ENCODE results near the gene FGD4. TPM values are rescaled to one million over a fixed set of nuclear protein-coding genes. Genes with fewer than 3 reads are reported as not detected.

The FGD4 gene
- 15.1 TPM for polyA plus RNA-seq (2013, experiment 1 of 2; ENCODE audit: insufficient read length)
- 14.7 TPM for polyA plus RNA-seq (2013, experiment 2 of 2; ENCODE audit: insufficient read length)

GRCh38 chr12:32399370-32400113, at the start of gene FGD4:
FGD4 (plus strand) TSS chr12:32399558.
- peak; percentile 75 for DNase-seq

GRCh38 chr12:32353540-32353939, 45.8 kb upstream of the FGD4 start:
- no peak for DNase-seq

- no peak for DNase-seq
These were observed 41.6 kb upstream of the FGD4 start for GRCh38 chr12:32357601-32358249.

GRCh38 chr12:32360956-32361355, 38.4 kb upstream of the FGD4 start:
- no peak for DNase-seq

- no peak for DNase-seq
These were observed 36.5 kb upstream of the FGD4 start for GRCh38 chr12:32362892-32363291.

GRCh38 chr12:32365473-32366064, 33.8 kb upstream of the FGD4 start:
- peak; percentile 79 for DNase-seq

- DNase-seq = no peak
These were observed 32.6 kb upstream of the FGD4 start for GRCh38 chr12:32366714-32367113.

GRCh38 chr12:32367381-32367780, 32.0 kb upstream of the FGD4 start:
- DNase-seq = no peak

- no peak for DNase-seq
These were observed 30.2 kb upstream of the FGD4 start for GRCh38 chr12:32369202-32369601.

- DNase-seq = no peak
These were observed 21.9 kb upstream of the FGD4 start for GRCh38 chr12:32377344-32378055.

GRCh38 chr12:32379213-32379612, 20.1 kb upstream of the FGD4 start:
- no peak for DNase-seq

- no peak for DNase-seq
These were observed 19.7 kb upstream of the FGD4 start for GRCh38 chr12:32379667-32380066.

- no peak for DNase-seq
These were observed 17.1 kb upstream of the FGD4 start for GRCh38 chr12:32382226-32382625.

GRCh38 chr12:32390572-32391219, 8.7 kb upstream of the FGD4 start:
- DNase-seq = peak; percentile 11

- no peak for DNase-seq
These were observed 4.3 kb upstream of the FGD4 start for GRCh38 chr12:32395026-32395425.

- DNase-seq = no peak
These were observed 1.7 kb upstream of the FGD4 start for GRCh38 chr12:32397696-32398095.

GRCh38 chr12:32398181-32398580, 1.2 kb upstream of the FGD4 start:
- no peak for DNase-seq

GRCh38 chr12:32398816-32399369, 465 bp upstream of the FGD4 start:
- no peak for DNase-seq

GRCh38 chr12:32400114-32400672, 835 bp downstream of the FGD4 start:
- DNase-seq = no peak

GRCh38 chr12:32400866-32401265, 1.5 kb downstream of the FGD4 start:
- no peak for DNase-seq

GRCh38 chr12:32402170-32402569, 2.8 kb downstream of the FGD4 start:
- no peak for DNase-seq

GRCh38 chr12:32402946-32403345, 3.6 kb downstream of the FGD4 start:
- DNase-seq = no peak

All from fibroblast of skin of back (primary cell).